IPS DF 6.9 (cell line): Measurements from ENCODE around the gene LTBP2.

Experiments used
- DNase-seq: peaks from one replicate; pipeline ENCODE4 v3.0.0-alpha.2; 2013; ENCODE audit warnings: low read depth, low spot score
- H3K27ac ChIP-seq: one replicate; pipeline ENCODE4 v1.5.1; 2013; ENCODE audit warnings: low read length, control low read depth
- H3K27me3 ChIP-seq: 2 replicates; pipeline ENCODE4 v1.6.1; 2013; ENCODE audit warnings: mild to moderate bottlenecking, low read length; ENCODE audit not compliant: control insufficient read depth, insufficient read depth
- H3K36me3 ChIP-seq: 2 replicates; pipeline ENCODE4 v1.6.1; 2013; ENCODE audit warnings: low read length; ENCODE audit not compliant: control insufficient read depth, insufficient read depth
- H3K4me1 ChIP-seq: 2 replicates; pipeline ENCODE4 v1.6.1; 2013; ENCODE audit warnings: low read length; ENCODE audit not compliant: control insufficient read depth, insufficient read depth
- H3K4me3 ChIP-seq: 2 replicates; pipeline ENCODE4 v1.5.1; 2013; ENCODE audit warnings: mild to moderate bottlenecking, low read length
- H3K9me3 ChIP-seq: 2 replicates; pipeline ENCODE4 v1.6.1; 2013; ENCODE audit warnings: low read length, inconsistent platforms; ENCODE audit not compliant: control insufficient read depth, insufficient read depth
- WGBS: extraction: QIAGEN DNeasy Blood & Tissue Kit; methylation state at CpG from one replicate; pipeline ENCODE4 v1.1.7; 2013; ENCODE audit warnings: mixed read lengths, missing lambda C conversion rate; ENCODE audit not compliant: insufficient read length, insufficient coverage; 5-methylcytosine and 5-hydroxymethylcytosine counted together

Gene LTBP2

GRCh38 chr14:74528406-74528805 is 83.6 kb downstream of the LTBP2 start:
- WGBS: no CpG with 5 or more reads among the region's 14 CpGs
- no peaks in the 10 kb centered on the region for H3K9me3 ChIP-seq
- no peak overlapping the region for H3K4me3 ChIP-seq
- no peak overlapping the region for H3K27ac ChIP-seq
- 0 out of 2 replicates have a peak, but pooled peaks cover 2% of the 10 kb centered on the region for H3K36me3 ChIP-seq
- peaks cover 1% of the 10 kb centered on the region; the same call in 1 of the 2 replicates for H3K4me1 ChIP-seq
- no peak for DNase-seq
- no peaks in the 10 kb centered on the region for H3K27me3 ChIP-seq

- peaks cover 1% of the 10 kb centered on the region; the same call in 1 of the 2 replicates for H3K4me1 ChIP-seq
- no CpG with 5 or more reads among the region's 10 CpGs for WGBS
- no peak for DNase-seq
- H3K27ac ChIP-seq: no peak overlapping the region
- H3K9me3 ChIP-seq: no peaks in the 10 kb centered on the region
- 0 out of 2 replicates have a peak, but pooled peaks cover 2% of the 10 kb centered on the region for H3K36me3 ChIP-seq
- H3K27me3 ChIP-seq: no peaks in the 10 kb centered on the region
- H3K4me3 ChIP-seq: no peak overlapping the region
Measured at GRCh38 chr14:74527736-74528280, 84.2 kb downstream of the LTBP2 start.

GRCh38 chr14:74526854-74527585 is 85.0 kb downstream of the LTBP2 start:
- Histone ChIP-seq H3K9me3 (no peaks in the 10 kb centered on the region), H3K36me3 (no peaks in the 10 kb centered on the region), H3K4me3 (no peak overlapping the region), H3K27ac (no peak overlapping the region), H3K27me3 (no peaks in the 10 kb centered on the region), H3K4me1 (peaks cover 1% of the 10 kb centered on the region; the same call in 1 of the 2 replicates)
- WGBS: no CpG with 5 or more reads among the region's 10 CpGs
- no peak for DNase-seq

- no peak overlapping the region for H3K4me3 ChIP-seq
- no peaks in the 10 kb centered on the region for H3K27me3 ChIP-seq
- H3K4me1 ChIP-seq: no peaks in the 10 kb centered on the region
- H3K36me3 ChIP-seq: no peaks in the 10 kb centered on the region
- WGBS: no CpG with 5 or more reads among the region's 4 CpGs
- no peaks in the 10 kb centered on the region for H3K9me3 ChIP-seq
- H3K27ac ChIP-seq: no peak overlapping the region
- no peak for DNase-seq
Measured at GRCh38 chr14:74525361-74525851, 86.6 kb downstream of the LTBP2 start.

GRCh38 chr14:74524812-74525135 is 87.3 kb downstream of the LTBP2 start:
- no peak overlapping the region for H3K27ac ChIP-seq
- no peak overlapping the region for H3K4me3 ChIP-seq
- H3K4me1 ChIP-seq: no peaks in the 10 kb centered on the region
- H3K9me3 ChIP-seq: no peaks in the 10 kb centered on the region
- no peak for DNase-seq
- H3K36me3 ChIP-seq: no peaks in the 10 kb centered on the region
- no peaks in the 10 kb centered on the region for H3K27me3 ChIP-seq

GRCh38 chr14:74524076-74524811 is 87.8 kb downstream of the LTBP2 start:
- no peaks in the 10 kb centered on the region for H3K27me3 ChIP-seq
- DNase-seq: no peak
- WGBS: no CpG with 5 or more reads among the region's 14 CpGs
- H3K27ac ChIP-seq: no peak overlapping the region
- no peak overlapping the region for H3K4me3 ChIP-seq
- H3K4me1 ChIP-seq: no peaks in the 10 kb centered on the region
- no peaks in the 10 kb centered on the region for H3K9me3 ChIP-seq
- no peaks in the 10 kb centered on the region for H3K36me3 ChIP-seq

GRCh38 chr14:74522740-74523139 is 89.3 kb downstream of the LTBP2 start:
- Histone ChIP-seq H3K36me3 (no peaks in the 10 kb centered on the region), H3K27ac (no peak overlapping the region), H3K4me1 (no peaks in the 10 kb centered on the region), H3K9me3 (no peaks in the 10 kb centered on the region), H3K4me3 (no peak overlapping the region), H3K27me3 (no peaks in the 10 kb centered on the region)
- WGBS: no CpG with 5 or more reads among the region's 7 CpGs
- no peak for DNase-seq

- H3K4me1 ChIP-seq: no peaks in the 10 kb centered on the region
- no peaks in the 10 kb centered on the region for H3K36me3 ChIP-seq
- H3K4me3 ChIP-seq: no peak overlapping the region
- no peak for DNase-seq
- WGBS: no CpG with 5 or more reads among the region's 10 CpGs
- no peaks in the 10 kb centered on the region for H3K27me3 ChIP-seq
- H3K9me3 ChIP-seq: no peaks in the 10 kb centered on the region
- H3K27ac ChIP-seq: no peak overlapping the region
Measured at GRCh38 chr14:74521756-74522155, 90.3 kb downstream of the LTBP2 start.

GRCh38 chr14:74519316-74520074 is 92.5 kb downstream of the LTBP2 start:
- H3K4me3 ChIP-seq: no peak overlapping the region
- no peaks in the 10 kb centered on the region for H3K36me3 ChIP-seq
- DNase-seq: no peak
- no peak overlapping the region for H3K27ac ChIP-seq
- H3K27me3 ChIP-seq: no peaks in the 10 kb centered on the region
- peaks cover 3% of the 10 kb centered on the region; the same call in 1 of the 2 replicates for H3K4me1 ChIP-seq
- H3K9me3 ChIP-seq: no peaks in the 10 kb centered on the region
- no CpG with 5 or more reads among the region's 6 CpGs for WGBS

- no CpG with 5 or more reads among the region's 6 CpGs for WGBS
Measured at GRCh38 chr14:74518221-74518620, 93.8 kb downstream of the LTBP2 start.

More at GRCh38 chr14:74518221-74518620, 93.8 kb downstream of the LTBP2 start:
- no peak for DNase-seq
- peaks cover 3% of the 10 kb centered on the region; the same call in 1 of the 2 replicates for H3K4me1 ChIP-seq
- H3K27ac ChIP-seq: no peak overlapping the region
- no peaks in the 10 kb centered on the region for H3K36me3 ChIP-seq
- no peaks in the 10 kb centered on the region for H3K27me3 ChIP-seq
- H3K9me3 ChIP-seq: no peaks in the 10 kb centered on the region
- no peak overlapping the region for H3K4me3 ChIP-seq
